RWPE2 (cell line): ENCODE measurements around the gene SFMBT2.

Experiments used
- ATAC-seq: fragments of 200-7000 bp; cut with Tn5 transposase; 3 replicates; pipeline ENCODE4 v1.9.1; 2021; ENCODE audit warnings: low read depth
- DNase-seq: peaks from one replicate; pipeline ENCODE4 v3.0.0-alpha.2; 2020; ENCODE audit warnings: low spot score
- H3K27ac ChIP-seq: fragments of 450-650 bp; 2 replicates; pipeline ENCODE4 v1.5.1; 2017; ENCODE audit warnings: mild to moderate bottlenecking; ENCODE audit not compliant: poor library complexity, severe bottlenecking
- H3K27me3 ChIP-seq: fragments of 250-450 bp; sonication (Bioruptor Pico); 2 replicates; pipeline ENCODE4 v1.5.1; 2021; ENCODE audit warnings: mild to moderate bottlenecking, moderate library complexity; ENCODE audit not compliant: insufficient read depth, poor library complexity, severe bottlenecking
- H3K36me3 ChIP-seq: fragments of 250-450 bp; sonication (Bioruptor Pico); 2 replicates; pipeline ENCODE4 v1.5.1; 2020; ENCODE audit warnings: low read depth, mild to moderate bottlenecking, moderate library complexity
- H3K4me1 ChIP-seq: fragments of 250-450 bp; sonication (Bioruptor Pico); 2 replicates; pipeline ENCODE4 v1.5.1; 2021; ENCODE audit warnings: mild to moderate bottlenecking, moderate library complexity; ENCODE audit not compliant: insufficient read depth, poor library complexity, severe bottlenecking
- H3K4me3 ChIP-seq: fragments of 250-450 bp; sonication (Bioruptor Pico); 2 replicates; pipeline ENCODE4 v1.5.1; 2021; ENCODE audit warnings: mild to moderate bottlenecking, moderate library complexity; ENCODE audit not compliant: severe bottlenecking
- H3K9me3 ChIP-seq: fragments of 250-450 bp; sonication (Bioruptor Pico); 2 replicates; pipeline ENCODE4 v1.5.1; 2021; ENCODE audit warnings: mild to moderate bottlenecking, moderate library complexity; ENCODE audit not compliant: severe bottlenecking
- CTCF ChIP-seq: fragments of 450-650 bp; IDR thresholded peaks from one replicate; pipeline ENCODE4 v1.5.1; 2017; ENCODE audit warnings: mild to moderate bottlenecking, moderate library complexity; ENCODE audit not compliant: poor library complexity, severe bottlenecking

The SFMBT2 gene

DNA sequence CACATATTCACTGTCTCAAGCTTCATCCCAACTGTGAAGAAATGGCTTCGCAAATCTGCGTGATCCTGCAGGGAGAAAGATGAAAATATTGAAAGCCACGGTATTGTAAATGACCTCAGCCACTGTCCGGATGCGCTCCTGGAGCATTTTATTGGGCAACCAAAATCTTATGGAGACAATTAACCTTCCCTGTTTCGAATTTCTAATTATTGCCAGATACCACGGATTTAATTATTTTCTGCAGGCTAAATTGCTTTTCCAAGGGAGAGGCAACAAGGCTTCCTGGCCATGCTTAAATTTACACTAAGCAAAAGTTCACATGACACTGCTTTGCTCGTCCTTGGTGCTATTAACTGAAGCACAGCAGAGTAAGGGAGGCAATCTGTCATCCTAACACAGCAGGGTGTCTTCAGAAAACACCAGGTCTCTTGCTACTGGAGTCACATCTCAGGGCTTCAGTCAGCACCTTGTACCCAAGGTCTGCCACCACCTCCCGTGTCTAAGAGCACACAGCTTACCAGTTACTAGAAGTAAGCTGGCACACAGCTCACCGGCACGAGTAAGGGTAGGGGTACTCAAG is 162.2 kb downstream of the SFMBT2 start:
- DNase-seq, result no peak

DNA sequence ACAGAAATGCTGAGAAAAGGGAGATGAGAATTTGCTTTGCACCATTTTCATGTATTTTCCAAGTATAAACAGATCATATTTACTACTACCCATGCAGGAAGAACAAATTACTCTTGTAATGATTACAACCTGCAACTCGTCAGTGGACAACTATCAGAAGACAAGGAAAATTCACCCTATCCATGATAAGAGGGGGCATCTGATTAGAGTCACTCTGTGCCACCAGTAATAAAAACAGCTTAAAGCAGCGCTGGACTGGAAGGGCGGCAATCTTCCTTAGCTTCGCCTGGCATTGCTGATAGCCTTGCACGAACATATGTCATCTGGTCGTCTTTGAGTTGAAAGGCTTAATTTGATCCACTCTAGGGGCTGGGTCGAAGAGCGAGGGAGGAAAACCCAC is 162.7 kb downstream of the SFMBT2 start:
- H3K9me3 ChIP-seq, result no peaks in the 10 kb centered on the region

More for the DNA sequence above, 162.2 kb downstream of the SFMBT2 start:
- no peaks in the 10 kb centered on the region; the same call in 1 of the 2 replicates for H3K36me3 ChIP-seq
- no peak for ATAC-seq
- no peak for TF ChIP-seq CTCF
- H3K27ac ChIP-seq, result no peak overlapping the region
- H3K27me3 ChIP-seq, result no peaks in the 10 kb centered on the region
- no peak overlapping the region for H3K4me3 ChIP-seq
- H3K4me1 ChIP-seq, result no peaks in the 10 kb centered on the region
- H3K9me3 ChIP-seq, result no peaks in the 10 kb centered on the region

DNA sequence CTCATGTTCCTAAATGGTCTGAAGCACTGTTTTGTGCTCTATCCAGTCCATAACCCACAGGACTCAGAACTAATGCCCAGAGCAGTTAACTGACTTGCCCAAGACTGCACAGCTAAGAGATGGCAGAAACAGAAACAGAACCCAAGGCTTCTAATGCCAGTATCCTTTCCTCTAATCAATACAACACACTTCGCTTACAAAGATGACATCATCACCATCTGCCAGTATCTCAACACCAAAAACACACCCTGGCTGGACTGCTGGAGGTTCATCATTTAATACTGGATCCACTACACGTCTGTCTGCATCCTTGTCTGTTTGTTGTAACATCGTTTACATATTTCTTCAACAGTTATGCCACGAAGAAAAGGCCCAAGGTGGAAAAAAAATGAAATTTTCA is 165.3 kb downstream of the SFMBT2 start:
- Histone ChIP-seq H3K27ac (no peak overlapping the region), H3K9me3 (no peaks in the 10 kb centered on the region), H3K36me3 (no peaks in the 10 kb centered on the region; the same call in 1 of the 2 replicates), H3K27me3 (no peaks in the 10 kb centered on the region), H3K4me3 (no peak overlapping the region), H3K4me1 (no peaks in the 10 kb centered on the region)
- DNase-seq (no peak), ATAC-seq (no peak)
- TF ChIP-seq CTCF, result no peak

More for the DNA sequence above, 162.7 kb downstream of the SFMBT2 start:
- Histone ChIP-seq H3K27ac (no peak overlapping the region), H3K27me3 (no peaks in the 10 kb centered on the region), H3K4me3 (no peak overlapping the region), H3K4me1 (no peaks in the 10 kb centered on the region), H3K36me3 (no peaks in the 10 kb centered on the region; the same call in 1 of the 2 replicates)
- DNase-seq, result no peak
- no peak for TF ChIP-seq CTCF
- no peak for ATAC-seq

DNA sequence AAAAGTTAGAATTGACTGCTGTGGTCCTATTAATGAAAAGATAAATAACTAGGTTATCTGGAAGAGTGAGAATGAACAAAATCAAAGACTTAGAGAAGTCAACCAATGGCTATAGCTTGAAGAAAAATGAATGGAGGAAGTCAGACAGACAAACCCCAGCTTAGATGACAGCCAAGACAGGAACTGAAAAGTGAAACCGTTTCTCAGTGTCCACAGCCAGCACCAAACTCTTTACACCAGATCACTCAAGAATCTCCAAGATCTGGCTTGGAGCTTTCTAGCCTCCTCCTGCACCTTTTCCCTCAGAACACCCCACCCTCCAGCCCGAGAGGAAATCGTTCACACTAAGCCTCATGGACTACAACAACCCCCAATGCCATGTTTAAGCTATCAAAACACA is 167.0 kb downstream of the SFMBT2 start:
- H3K27me3 ChIP-seq, result no peaks in the 10 kb centered on the region
- ATAC-seq, result no peak
- H3K9me3 ChIP-seq, result no peaks in the 10 kb centered on the region
- no peak for DNase-seq
- no peaks in the 10 kb centered on the region; the same call in 1 of the 2 replicates for H3K36me3 ChIP-seq
- H3K27ac ChIP-seq, result no peak overlapping the region
- TF ChIP-seq CTCF, result no peak
- no peaks in the 10 kb centered on the region for H3K4me1 ChIP-seq
- H3K4me3 ChIP-seq, result no peak overlapping the region

DNA sequence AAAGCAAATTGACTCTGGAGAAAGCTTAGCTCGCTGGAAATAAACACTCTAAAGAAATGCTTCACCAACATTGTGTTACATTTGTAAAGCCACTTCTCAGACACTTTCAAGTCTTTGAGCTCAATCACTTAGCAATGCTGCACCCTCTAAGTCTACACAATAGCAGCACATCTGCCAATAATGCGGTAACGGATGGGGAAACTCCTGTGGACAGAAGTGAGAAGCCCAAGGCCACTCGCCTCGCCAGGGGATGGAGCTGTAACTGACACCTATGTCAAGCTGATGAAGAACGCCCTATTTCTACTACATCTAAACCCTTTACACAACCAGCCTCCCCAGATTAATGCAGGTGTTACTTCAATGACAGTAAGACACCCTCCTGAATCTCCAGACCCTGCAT is 167.7 kb downstream of the SFMBT2 start:
- ATAC-seq, result no peak
- no peak for TF ChIP-seq CTCF

More for the DNA sequence above, 167.7 kb downstream of the SFMBT2 start:
- H3K36me3 ChIP-seq, result no peaks in the 10 kb centered on the region; the same call in 1 of the 2 replicates
- H3K27ac ChIP-seq, result no peak overlapping the region
- no peaks in the 10 kb centered on the region for H3K27me3 ChIP-seq
- no peaks in the 10 kb centered on the region for H3K4me1 ChIP-seq
- DNase-seq, result no peak
- no peak overlapping the region for H3K4me3 ChIP-seq
- no peaks in the 10 kb centered on the region for H3K9me3 ChIP-seq
